Heart left ventricle (tissue), 16 donors: ENCODE measurements around the gene UNC13C. TPM values are rescaled to one million over a fixed set of nuclear protein-coding genes. Genes with fewer than 3 reads are reported as not detected.

Experiments used
- ATAC-seq, 4 donors: fragments of 200-7000 bp; cut with Tn5 transposase; one replicate each; pipeline ENCODE4 v1.9.1; 2020 to 2022; ENCODE audit warnings: moderate library complexity in 4 of 4, mild to moderate bottlenecking in 3 of 4, moderate number of reproducible peaks in 1 of 4
- DNase-seq, 5 donors: peaks; one replicate each; pipeline ENCODE4 v3.0.0-alpha.2; 2020
- H3K27ac ChIP-seq, 12 donors: fragments of 200-600 bp; sonication (generic) in 4 of 12; one replicate each; pipeline versions ENCODE4 v1.5.0 to v1.8.0; 2016 to 2022; ENCODE audit warnings: mild to moderate bottlenecking in 2 of 12
- H3K27me3 ChIP-seq, 9 donors: fragments of 200-600 bp; sonication (generic) in 2 of 9; one replicate each; pipeline versions ENCODE4 v1.5.1 to v1.8.0; 2016 to 2022; ENCODE audit warnings: mild to moderate bottlenecking in 3 of 9
- H3K36me3 ChIP-seq, 9 donors: fragments of 200-600 bp; sonication (generic) in 2 of 9; one replicate each; pipeline versions ENCODE4 v1.5.0 to v1.8.0; 2018 to 2022; ENCODE audit warnings: mild to moderate bottlenecking in 2 of 9
- H3K4me1 ChIP-seq, 12 donors: fragments of 200-600 bp; sonication (generic) in 4 of 12; one replicate each; pipeline versions ENCODE4 v1.5.0 to v1.8.0; 2016 to 2022; ENCODE audit warnings: mild to moderate bottlenecking in 3 of 12
- H3K4me3 ChIP-seq, 12 donors: fragments of 200-600 bp; sonication (generic) in 4 of 12; one replicate each; pipeline versions ENCODE4 v1.5.0 to v1.8.0; 2017 to 2022; ENCODE audit warnings: mild to moderate bottlenecking in 9 of 12, moderate library complexity in 4 of 12
- H3K9me3 ChIP-seq, 12 donors: fragments of 200-600 bp; sonication (generic) in 4 of 12; one replicate each; pipeline versions ENCODE4 v1.5.0 to v1.8.0; 2016 to 2022; ENCODE audit warnings: mild to moderate bottlenecking in 1 of 12
- CTCF ChIP-seq, 12 donors: fragments of 200-600 bp; sonication (generic) in 4 of 12; IDR thresholded peaks; one replicate each; pipeline versions ENCODE4 v1.5.0 to v1.8.0; 2018 to 2022; ENCODE audit warnings: antibody characterized with exemption in 12 of 12, mild to moderate bottlenecking in 5 of 12
- POLR2A ChIP-seq, 2 donors: fragments of 450-650 bp; IDR thresholded peaks; one replicate each; pipeline ENCODE4 v1.6.1; 2017; ENCODE audit warnings: antibody characterized with exemption in 2 of 2, mild to moderate bottlenecking in 2 of 2, moderate library complexity in 2 of 2
- WGBS, 4 donors: extraction: QIAGEN DNeasy Blood & Tissue Kit in 2 of 4; methylation state at CpG; one replicate each; pipeline versions ENCODE4 v1.1.5 to v1.1.7; 2013 to 2018; 5-methylcytosine and 5-hydroxymethylcytosine counted together
- intact Hi-C, 10 donors: fragments of 100-400 bp; cut with DNase I; formaldehyde crosslinking; loops; one replicate each; pipeline versions ENCODE4 v1.11.1 to v1.14.2; 2022
- polyA plus RNA-seq, 2 donors: library from polyadenylated mRNA; stranded (reverse); fragments of 200-250 nt; gene quantifications; one replicate each; pipeline ENCODE4 v1.2.3, GENCODE V29; 2013
- total RNA-seq, 9 donors: library from RNA; depleted of rRNA in 2 of 9; stranded (reverse); fragments of >200 nt in 2 of 9; fragmentation: NEBNext Ultra II Directional in 3 of 9; extraction: Animal tissue kit (Norgen Biotek cat#: 25700) in 3 of 9; gene quantifications; one replicate each; pipeline versions ENCODE4 v1.1.0 to v1.2.4, GENCODE V29; 2016 to 2023
- donor health status: ischemic (EF 13 %, LVEDD 7.1; RV severe dilation, severe dysfunction).
- donor health status: healthy with polysubstance abuse.
- donor health status: DM: no; HTN: yes; CAD: no.
- donor health status: DM: no; HTN: no; CAD: no.
- donor health status: ischemic (EF 25% LVEDD 6.9; RV normal size, moderate dysfunction).
- donor health status: ischemic (EF 25% LVEDD 5.7; RV mildly dilated, moderate dysfunction).
- donor health status: healthy.
- donor health status: DM: yes; HTN: yes; CAD: no.
- donor health status: ischemic (EF 35%, LVEDD 5.7; RV mildly dilated, moderate dysfunction).
- donor health status: nonischemic (EF 11% LVEDD 7.7; RV severe dilation, severe dysfunction).
- donor health status: DM: yes; HTN: yes; CAD: no.
- donor health status: PGD.
- donor health status: ischemic (EF 29% LVEDD 5.4; RV normal size, mild dysfunction).
- donor health status: nonischemic (EF 23%, LVEDD 6.1; RV moderate dilation, normal function).

The UNC13C gene
- total and polyA plus RNA-seq, 11 donors, result 0.07 to 0.71 (median 0.39) TPM; not detected in 5

DNA sequence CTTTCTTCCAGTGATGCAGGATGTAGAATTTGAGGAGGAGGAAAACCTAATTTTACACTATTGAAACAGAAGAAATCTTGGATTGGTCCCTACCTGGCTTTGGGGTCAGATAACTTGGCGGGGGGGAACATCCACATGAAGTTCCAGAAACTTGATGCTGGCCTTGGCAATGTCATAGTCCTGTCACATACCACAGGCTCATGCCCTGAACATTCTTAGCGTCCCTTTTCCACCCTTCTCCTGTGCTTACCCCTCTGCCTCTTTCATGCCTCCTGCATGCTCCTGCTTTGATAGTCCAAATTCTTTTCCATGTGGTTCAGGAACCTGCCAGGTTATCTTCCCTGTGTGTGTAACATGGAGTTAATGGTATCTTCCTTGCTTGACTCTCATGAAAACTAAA is 110.6 kb downstream of the UNC13C start:
- no peaks in the 10 kb centered on the region for H3K4me1 ChIP-seq
- DNase-seq, result no peak
- 58 to 74% (median 69%) methylated on average over 2 of the region's 2 CpGs for WGBS, 4 donors

DNA sequence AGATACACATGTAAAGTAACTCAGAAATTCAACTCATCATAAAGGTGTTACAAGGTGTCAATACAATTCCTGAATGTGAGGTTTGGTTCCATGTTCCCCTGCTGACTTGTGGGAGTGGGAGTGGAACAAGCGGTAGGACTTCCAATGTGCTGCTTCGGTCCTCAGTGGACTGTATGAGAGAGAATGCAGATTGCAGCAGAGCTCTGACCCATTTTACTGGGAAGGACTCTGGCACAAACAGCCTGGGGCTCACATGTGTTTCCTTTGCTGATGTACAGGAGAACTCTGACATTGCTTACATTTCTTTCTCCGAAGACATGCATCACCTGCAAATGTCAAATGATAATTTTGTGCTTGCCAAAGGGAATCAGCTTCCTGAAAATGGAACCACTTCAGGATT is 111.5 kb downstream of the UNC13C start:
- no peak for TF ChIP-seq POLR2A (IDR thresholded peaks at IDR 0.05)
- no peak for TF ChIP-seq CTCF (IDR thresholded peaks at IDR 0.05)
- Histone ChIP-seq H3K4me1 (no peaks in the 10 kb centered on the region), H3K36me3 (no peaks in the 10 kb centered on the region), H3K27me3 (peaks cover 0 to 5% (median 0%) of the 10 kb centered on the region in 9 donors), H3K4me3 (no peak overlapping the region), H3K27ac (no peak overlapping the region), H3K9me3 (no peaks in the 10 kb centered on the region)
- ATAC-seq (no peak), DNase-seq (no peak)
- intact Hi-C loops, result loop anchor here in 1 of 10 donors (5.0 kb wide), 1 partner anchor 1018 kb away; no protein-coding TSS in a partner anchor
- 76 to 86% (median 84%) methylated on average over 3 of the region's 3 CpGs for WGBS, 4 donors

More for the DNA sequence above, 110.6 kb downstream of the UNC13C start:
- no peak overlapping the region for H3K27ac ChIP-seq
- H3K4me3 ChIP-seq, result no peak overlapping the region
- peaks cover 0 to 6% (median 0%) of the 10 kb centered on the region in 9 donors for H3K27me3 ChIP-seq
- H3K36me3 ChIP-seq, result no peaks in the 10 kb centered on the region
- no peak for ATAC-seq
- no peaks in the 10 kb centered on the region for H3K9me3 ChIP-seq
- TF ChIP-seq POLR2A (IDR thresholded peaks at IDR 0.05), result no peak
- no peak for TF ChIP-seq CTCF (IDR thresholded peaks at IDR 0.05)
- intact Hi-C loops, result loop anchor here in 1 of 10 donors (5.0 kb wide), 1 partner anchor 1018 kb away; no protein-coding TSS in a partner anchor

GRCh38 chr15:54091651-54092050 is 113.4 kb downstream of the UNC13C start:
- no peak for TF ChIP-seq POLR2A (IDR thresholded peaks at IDR 0.05)
- no peak for TF ChIP-seq CTCF (IDR thresholded peaks at IDR 0.05)
- ATAC-seq (no peak), DNase-seq (no peak)
- Histone ChIP-seq H3K27ac (no peak overlapping the region), H3K36me3 (no peaks in the 10 kb centered on the region), H3K4me3 (no peak overlapping the region), H3K9me3 (peaks cover 0 to 6% (median 0%) of the 10 kb centered on the region in 12 donors), H3K4me1 (no peaks in the 10 kb centered on the region), H3K27me3 (peaks cover 0 to 5% (median 0%) of the 10 kb centered on the region in 9 donors)
- 64 to 81% (median 69%) methylated on average over 2 of the region's 2 CpGs for WGBS, 4 donors
- intact Hi-C loops, result no loop called here

DNA sequence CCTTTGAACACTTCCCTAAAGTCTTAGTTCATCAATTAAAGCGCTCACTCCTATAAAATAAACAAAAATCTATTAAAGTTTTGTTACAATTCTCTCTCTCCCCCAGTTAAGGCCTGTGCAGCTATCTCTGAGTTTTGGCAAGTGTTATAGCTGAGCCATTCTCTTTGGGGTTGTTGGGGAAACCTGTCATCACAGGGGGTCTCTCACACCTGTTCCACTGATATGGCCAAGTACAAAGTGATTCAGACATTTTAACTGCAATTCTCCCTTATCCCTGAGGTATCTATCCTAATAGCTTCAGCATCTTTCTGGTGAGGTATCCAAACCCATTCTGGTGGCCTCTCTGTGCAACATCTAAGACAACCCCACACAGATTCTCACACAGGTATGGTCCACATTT is 116.4 kb downstream of the UNC13C start:
- H3K4me1 ChIP-seq, result no peaks in the 10 kb centered on the region
- peaks cover 0 to 6% (median 0%) of the 10 kb centered on the region in 12 donors for H3K9me3 ChIP-seq
- H3K36me3 ChIP-seq, result no peaks in the 10 kb centered on the region
- DNase-seq (no peak), ATAC-seq (no peak)
- TF ChIP-seq POLR2A (IDR thresholded peaks at IDR 0.05), result no peak
- TF ChIP-seq CTCF (IDR thresholded peaks at IDR 0.05), result no peak
- peaks cover 0 to 5% (median 0%) of the 10 kb centered on the region in 9 donors for H3K27me3 ChIP-seq
- intact Hi-C loops, result no loop called here
- H3K4me3 ChIP-seq, result no peak overlapping the region
- no peak overlapping the region for H3K27ac ChIP-seq
- WGBS, 4 donors, result 83 to 97% (median 87%) methylated on average over 1 of the region's 1 CpG
